GM13976 (cell line): Measurements from ENCODE around the gene SPINT2.

Experiments
- DNase-seq: peaks from one replicate; pipeline ENCODE4 v3.0.0; 2012; ENCODE audit warnings: low spot score
- CTCF ChIP-seq: IDR thresholded peaks from 2 replicates; pipeline ENCODE4 v1.5.1; 2012; ENCODE audit warnings: borderline replicate concordance, mild to moderate bottlenecking; ENCODE audit not compliant: insufficient read depth; ENCODE audit errors: extremely low read depth, missing control alignments, control extremely low read depth
- in situ Hi-C: fragments of 300-500 bp; cut with MboI; formaldehyde crosslinking; loops from one replicate; pipeline ENCODE4 v1.12.0; 2022; ENCODE audit warnings: low sequenced_read_pairs, mixed read lengths, inconsistent platforms; ENCODE audit not compliant: unreplicated experiment

The SPINT2 gene

GRCh38 chr19:38274739-38275138 is 10.4 kb downstream of the SPINT2 start:
- in situ Hi-C loops: no loop called here
- TF ChIP-seq CTCF: no peak
- no peak for DNase-seq

- in situ Hi-C loops: no loop called here
- TF ChIP-seq CTCF: no peak
- no peak for DNase-seq
These were observed 12.7 kb downstream of the SPINT2 start for GRCh38 chr19:38276942-38277517.

- no peak for DNase-seq
- in situ Hi-C loops: no loop called here
- no peak for TF ChIP-seq CTCF
These were observed 13.2 kb downstream of the SPINT2 start for GRCh38 chr19:38277549-38277948.

- no peak for TF ChIP-seq CTCF
- in situ Hi-C loops: no loop called here
- no peak for DNase-seq
These were observed 13.8 kb downstream of the SPINT2 start for GRCh38 chr19:38277969-38278680.

- in situ Hi-C loops: no loop called here
These were observed 14.4 kb downstream of the SPINT2 start for GRCh38 chr19:38278751-38279150.

More at GRCh38 chr19:38278751-38279150, 14.4 kb downstream of the SPINT2 start:
- TF ChIP-seq CTCF: no peak
- no peak for DNase-seq
